A549 (cell line): ENCODE data around the gene ANXA10. TPM values are rescaled to one million over a fixed set of nuclear protein-coding genes. Genes with fewer than 3 reads are reported as not detected.
A peak's percentile ranks its signal among the peaks of the same experiment; 100 is the strongest.

Experiments
- ATAC-seq, 2 experiments: fragments of 200-7000 bp in 1 of 2; fragments of >200 bp in 1 of 2; cut with Nextera tagmentation in 1 of 2; cut with Tn5 transposase in 1 of 2; 3 replicates each; pipeline versions ENCODE4 v1.8.0 to v1.9.1; 2018 to 2020; ENCODE audit warnings: mild to moderate bottlenecking in 1 of 2, moderate library complexity in 1 of 2
- CTCF ChIA-PET: fragments of 300-600 bp; sonication (Branson Sonifier 250); formaldehyde crosslinking; extraction: SDS; loops from one replicate; lab custom pipeline; 2021; ENCODE audit warnings: antibody characterized with exemption, inconsistent platforms; lab: Yijun Ruan, JAX
- POLR2A ChIA-PET: fragments of 350-600 bp; formaldehyde crosslinking; extraction: SDS; loops from one replicate; lab custom pipeline; 2021; ENCODE audit warnings: antibody characterized with exemption, inconsistent platforms; lab: Yijun Ruan, JAX
- DNase-seq, 2 experiments: peaks; one replicate each; pipeline versions ENCODE4 v3.0.0 to v3.0.0-alpha.2; 2011 to 2016; ENCODE audit warnings: low read depth in 1 of 2, low spot score in 1 of 2
- FAIRE-seq: peaks from 2 replicates; lab custom pipeline; 2011; peaks lifted over from hg19 to GRCh38; lab: Jason Lieb, UNC
- H3K27ac ChIP-seq, 2 experiments: fragments of >200 bp; sonication (Bioruptor Twin); formaldehyde crosslinking; 3 replicates each; pipeline ENCODE4 v1.5.1; 2016 to 2017
- H3K4me1 ChIP-seq: fragments of >200 bp; sonication (Bioruptor Twin); formaldehyde crosslinking; 3 replicates; pipeline ENCODE4 v1.6.1; 2016
- H3K4me2 ChIP-seq: fragments of >200 bp; sonication (Bioruptor Twin); formaldehyde crosslinking; 3 replicates; pipeline ENCODE4 v1.6.1; 2016
- H3K4me3 ChIP-seq: fragments of >200 bp; sonication (Bioruptor Twin); formaldehyde crosslinking; 3 replicates; pipeline ENCODE4 v1.5.1; 2016
- H3K9me3 ChIP-seq: fragments of >200 bp; sonication (Bioruptor Twin); formaldehyde crosslinking; 3 replicates; pipeline ENCODE4 v1.6.1; 2016
- CBX2 ChIP-seq: fragments of 200-600 bp; sonication (generic); IDR thresholded peaks from 2 replicates; pipeline ENCODE4 v1.6.1; 2016; ENCODE audit warnings: low read depth, mild to moderate bottlenecking, borderline replicate concordance
- CBX8 ChIP-seq: fragments of 200-600 bp; sonication (generic); IDR thresholded peaks from 2 replicates; pipeline ENCODE4 v1.6.1; 2016
- CHD4 ChIP-seq: fragments of 200-600 bp; sonication (generic); IDR thresholded peaks from 2 replicates; pipeline ENCODE4 v1.6.1; 2016; ENCODE audit warnings: antibody characterized with exemption, mild to moderate bottlenecking, borderline replicate concordance
- EHF ChIP-seq: fragments of 250-450 bp; sonication (Bioruptor Pico); IDR thresholded peaks from 2 replicates; pipeline ENCODE4 v1.5.0; 2020; ENCODE audit warnings: mild to moderate bottlenecking
- EHMT2 ChIP-seq: fragments of 200-600 bp; sonication (generic); IDR thresholded peaks from 2 replicates; pipeline ENCODE4 v1.6.1; 2016; ENCODE audit warnings: antibody characterized with exemption, low read depth, mild to moderate bottlenecking, moderate library complexity
- ELK1 ChIP-seq: fragments of 150-350 bp; IDR thresholded peaks from 2 replicates; pipeline ENCODE4 v1.6.1; 2014; ENCODE audit warnings: low read depth, mild to moderate bottlenecking, low read length
- FOSL2 ChIP-seq, 2 experiments: fragments of 450-650 bp in 1 of 2; fragments of >200 bp in 1 of 2; sonication (Bioruptor Twin) in 1 of 2; formaldehyde crosslinking; IDR thresholded peaks; 2 replicates each; pipeline versions ENCODE4 v1.5.0 to v1.6.1; 2016 to 2020; ENCODE audit warnings: mild to moderate bottlenecking in 1 of 2, moderate library complexity in 1 of 2
- FOXS1 ChIP-seq: fragments of 250-450 bp; sonication (Bioruptor Pico); IDR thresholded peaks from 2 replicates; pipeline ENCODE4 v1.5.0; 2020; ENCODE audit warnings: mild to moderate bottlenecking, moderate library complexity
- GATA3 ChIP-seq: IDR thresholded peaks from 2 replicates; pipeline ENCODE4 v1.6.1; 2012; ENCODE audit warnings: borderline replicate concordance
- HDAC2 ChIP-seq: fragments of 200-600 bp; sonication (generic); IDR thresholded peaks from 2 replicates; pipeline ENCODE4 v1.6.1; 2016
- HEYL ChIP-seq: fragments of 250-450 bp; sonication (Bioruptor Pico); IDR thresholded peaks from 2 replicates; pipeline ENCODE4 v1.8.0; 2021; ENCODE audit warnings: mild to moderate bottlenecking, moderate library complexity
- JUN ChIP-seq, 2 experiments: fragments of >200 bp; sonication (Bioruptor Twin); formaldehyde crosslinking; IDR thresholded peaks; 2 replicates in 1 of 2; 3 replicates in 1 of 2; pipeline ENCODE4 v1.6.1; 2016 to 2017
- MAFK ChIP-seq: fragments of 450-650 bp; IDR thresholded peaks from 2 replicates; pipeline ENCODE4 v1.6.1; 2014; ENCODE audit not compliant: partially characterized antibody
- MAZ ChIP-seq: fragments of 150-350 bp; IDR thresholded peaks from 2 replicates; pipeline ENCODE4 v1.6.1; 2014; ENCODE audit warnings: antibody characterized with exemption, low read depth, low read length, borderline replicate concordance
- PHF8 ChIP-seq: fragments of 200-600 bp; sonication (generic); IDR thresholded peaks from 2 replicates; pipeline ENCODE4 v1.6.1; 2016; ENCODE audit warnings: low read depth, mild to moderate bottlenecking, antibody characterized with exemption, moderate library complexity, borderline replicate concordance
- RAD21 ChIP-seq, 2 experiments: fragments of >200 bp in 1 of 2; sonication (Bioruptor Twin) in 1 of 2; formaldehyde crosslinking in 1 of 2; IDR thresholded peaks in 1 of 2; conservative IDR thresholded peaks in 1 of 2; 2 replicates in 1 of 2; 3 replicates in 1 of 2; pipeline ENCODE4 v1.6.1; 2012 to 2018; ENCODE audit warnings: inconsistent platforms in 1 of 2
- RFX5 ChIP-seq: fragments of 450-650 bp; IDR thresholded peaks from 2 replicates; pipeline ENCODE4 v1.7.1; 2014; ENCODE audit warnings: antibody characterized with exemption, mild to moderate bottlenecking, moderate library complexity
- RNF2 ChIP-seq: fragments of 200-600 bp; sonication (generic); IDR thresholded peaks from 2 replicates; pipeline ENCODE4 v1.6.1; 2016; ENCODE audit warnings: low read depth, mild to moderate bottlenecking, antibody characterized with exemption, moderate library complexity, borderline replicate concordance
- SREBF2 ChIP-seq: fragments of 450-650 bp; IDR thresholded peaks from 2 replicates; pipeline ENCODE4 v1.6.1; 2014; ENCODE audit warnings: mild to moderate bottlenecking, moderate library complexity
- TFCP2L1 ChIP-seq: fragments of 250-450 bp; sonication (Bioruptor Pico); IDR thresholded peaks from 2 replicates; pipeline ENCODE4 v1.5.0; 2021; ENCODE audit warnings: mild to moderate bottlenecking
- ZNF302 ChIP-seq: fragments of 250-450 bp; sonication (Bioruptor Pico); IDR thresholded peaks from 2 replicates; pipeline ENCODE4 v1.9.0; 2021; ENCODE audit warnings: inconsistent platforms, mild to moderate bottlenecking, moderate library complexity
- WGBS: methylation state at CpG from one replicate; pipeline ENCODE4 v1.1.6; 2017; ENCODE audit errors: missing lambda C conversion rate; 5-methylcytosine and 5-hydroxymethylcytosine counted together
- polyA plus RNA-seq, 4 experiments: library from polyadenylated mRNA; depleted of rRNA in 3 of 4; stranded (reverse); fragments of >200 nt; fragmentation: RNase III in 1 of 4; extraction: RNeasy Plus Mini Kit Qiagen cat#74134 plus additional on column Dnase treatment in 1 of 4; gene quantifications; 2 replicates in 3 of 4; 3 replicates in 1 of 4; pipeline ENCODE4 v1.2.3, GENCODE V29; 2011 to 2017
- TF ChIP-seq, protein P1 (sequence below): IDR thresholded peaks from 2 replicates; pipeline ENCODE4 v1.6.1; 2012; ENCODE audit warnings: low read depth, borderline replicate concordance

Gene ANXA10
- polyA plus RNA-seq, 2 of the 4 experiments (the other 2 are of a cell fraction), result 1.7 to 4.0 TPM

GRCh38 chr4:168218645-168219044, 126.3 kb downstream of the ANXA10 start:
- ATAC-seq, result peak; percentile 43 to 53; a peak in 4 of 6 replicates
- no peak overlapping the region for H3K4me2 ChIP-seq
- CTCF ChIA-PET, result interaction anchor here (1.4 kb wide), 1 partner anchor 35 kb away, joined by 3 read pairs; no protein-coding TSS in a partner anchor

DNA sequence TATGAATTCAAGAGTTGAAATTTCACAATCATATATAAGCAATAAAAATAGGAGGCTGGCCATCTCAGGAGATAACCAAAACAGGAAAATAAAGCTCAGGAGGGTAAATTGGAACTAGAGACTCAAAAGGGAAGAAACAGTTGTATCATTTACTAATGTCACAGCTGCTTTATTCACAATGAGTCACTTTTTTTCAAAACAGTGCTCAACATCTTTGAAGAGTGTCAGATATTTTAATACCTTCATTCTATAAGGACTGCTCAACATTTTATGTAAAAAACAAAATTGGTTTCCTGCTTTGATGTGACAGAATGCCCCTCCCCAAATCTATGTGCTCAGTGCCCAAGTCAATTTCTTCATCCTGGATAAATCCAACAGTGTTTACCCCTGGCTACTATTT, 128.6 kb downstream of the ANXA10 start:
- Histone ChIP-seq H3K27ac (no peak overlapping the region), H3K4me1 (peaks cover 12% of the 10 kb centered on the region; the same call in 2 of the 3 replicates), H3K4me2 (0 out of 3 replicates have a peak overlapping the region, but pooled peaks have one; percentile 19), H3K4me3 (no peak overlapping the region)
- POLR2A ChIA-PET, result no interaction called here
- FAIRE-seq (no peak), DNase-seq (no peak)
- TF ChIP-seq RFX5 (no peak), ZNF302 (no peak), GATA3 (no peak), SREBF2 (no peak), TFCP2L1 (CRISPR knock-in tag) (no peak), MAZ (no peak), CBX2 (no peak), ELK1 (no peak), CHD4 (no peak), EHF (no peak), MAFK (no peak), RAD21 (conservative IDR thresholded peaks at IDR 0.05 in 1 of 2, IDR thresholded peaks at IDR 0.05 in 1 of 2) (no peak), CBX8 (no peak)
- TF ChIP-seq, all 56 proteins: peak for 0
- no peak for ATAC-seq
- H3K9me3 ChIP-seq, result no peaks in the 10 kb centered on the region
- CTCF ChIA-PET, result no interaction called here

More at GRCh38 chr4:168218645-168219044, 126.3 kb downstream of the ANXA10 start:
- DNase-seq, result peak in 1 of 2 experiments; percentile 25
- Histone ChIP-seq H3K4me3 (no peak overlapping the region), H3K27ac (no peak overlapping the region), H3K9me3 (no peaks in the 10 kb centered on the region), H3K4me1 (peaks cover 12% of the 10 kb centered on the region; the same call in 2 of the 3 replicates)
- FAIRE-seq, result no peak
- TF ChIP-seq CHD4 (no peak), EHMT2 (no peak), FOXS1 (CRISPR knock-in tag) (no peak), RNF2 (no peak), PHF8 (no peak), CBX2 (no peak), FOSL2 (IDR thresholded peaks at IDR 0.05) (no peak), FOSL2 (CRISPR knock-in tag; IDR thresholded peaks at IDR 0.05) (no peak), JUN (IDR thresholded peaks at IDR 0.05) (no peak), HDAC2 (no peak)
- 80% methylated on average over 1 of the region's 1 CpG for WGBS
- POLR2A ChIA-PET, result interaction anchor here (0.7 kb wide), 1 partner anchor 109 kb away, joined by 4 read pairs; no protein-coding TSS in a partner anchor

GRCh38 chr4:168221301-168221700, 129.0 kb downstream of the ANXA10 start:
- Histone ChIP-seq H3K4me1 (peaks cover 12% of the 10 kb centered on the region; the same call in 2 of the 3 replicates), H3K27ac (no peak overlapping the region), H3K4me3 (no peak overlapping the region), H3K4me2 (0 out of 3 replicates have a peak overlapping the region, but pooled peaks have one; percentile 19), H3K9me3 (no peaks in the 10 kb centered on the region)
- FAIRE-seq, result no peak
- WGBS, result 41% methylated on average over 2 of the region's 2 CpGs
- no peak for TF ChIP-seq SREBF2
- TF ChIP-seq, protein P1, sequence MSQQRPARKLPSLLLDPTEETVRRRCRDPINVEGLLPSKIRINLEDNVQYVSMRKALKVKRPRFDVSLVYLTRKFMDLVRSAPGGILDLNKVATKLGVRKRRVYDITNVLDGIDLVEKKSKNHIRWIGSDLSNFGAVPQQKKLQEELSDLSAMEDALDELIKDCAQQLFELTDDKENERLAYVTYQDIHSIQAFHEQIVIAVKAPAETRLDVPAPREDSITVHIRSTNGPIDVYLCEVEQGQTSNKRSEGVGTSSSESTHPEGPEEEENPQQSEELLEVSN, result no peak
- TF ChIP-seq RNF2, result no peak
- TF ChIP-seq HEYL (CRISPR knock-in tag), result no peak
- no peak for TF ChIP-seq PHF8
- DNase-seq, result no peak
- no peak for ATAC-seq
- POLR2A ChIA-PET, result no interaction called here
- CTCF ChIA-PET, result no interaction called here

Other genes starting within 250 kb of the ANXA10 start
- gene DDX60, start 226.2 kb downstream of the ANXA10 start, polyA plus RNA-seq (2011; rRNA removed), result 4.4 and 5.0 TPM in 2 replicates
- 1.3 to 1.9 TPM (median 1.6 TPM) in 3 replicates for gene DDX60, start 226.2 kb downstream of the ANXA10 start, polyA plus RNA-seq (2017; fragmentation: RNase III; extraction: RNeasy Plus Mini Kit Qiagen cat#74134 plus additional on column Dnase treatment)